GM18868 (cell line): ENCODE results near the gene PLCB4.

Experiments used
- ATAC-seq: cut with Tn5 transposase; IDR thresholded peaks from one replicate; pipeline ENCODE4 v1.9.1; 2021; ENCODE audit warnings: mild to moderate bottlenecking, moderate library complexity; ENCODE audit not compliant: unreplicated experiment

Gene PLCB4

DNA sequence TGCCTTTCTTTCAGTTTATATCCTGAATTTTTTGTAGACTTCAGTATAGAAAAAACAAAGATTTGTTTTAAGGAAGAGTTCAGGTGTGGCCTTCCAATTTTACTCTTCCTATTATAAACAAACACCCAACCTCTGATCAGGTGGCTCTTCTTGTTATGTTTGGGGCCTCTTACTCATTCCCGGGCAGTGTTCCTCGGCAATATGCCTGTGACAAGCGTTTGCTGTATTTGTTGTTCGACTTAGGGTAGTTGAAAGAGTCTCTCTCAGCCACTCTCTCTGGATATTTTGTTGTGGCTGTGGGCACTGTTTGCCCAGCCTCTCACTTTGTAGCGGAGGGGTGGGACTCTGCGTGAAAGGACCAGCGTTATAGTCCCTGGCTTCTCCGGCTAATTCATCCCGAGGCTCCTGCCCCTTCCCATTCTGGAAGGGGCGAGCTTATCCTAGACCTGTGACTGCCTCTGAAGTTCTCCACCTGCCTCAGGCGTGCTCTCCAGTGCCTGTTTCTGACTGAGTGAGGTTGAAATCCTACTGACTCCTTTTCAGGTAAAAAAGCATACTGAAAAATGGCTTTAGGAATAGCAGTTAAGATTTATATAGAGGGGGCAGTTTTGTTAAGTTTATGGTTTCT, 97.4 kb downstream of the PLCB4 start:
- ATAC-seq = no peak

- no peak for ATAC-seq
Measured at GRCh38 chr20:9169409-9169808, 100.5 kb downstream of the PLCB4 start.

- ATAC-seq = no peak
Measured at GRCh38 chr20:9172851-9173250, 104.0 kb downstream of the PLCB4 start.

- no peak for ATAC-seq
Measured at GRCh38 chr20:9177278-9177677, 108.4 kb downstream of the PLCB4 start.

- ATAC-seq = no peak
Measured at GRCh38 chr20:9179193-9179802, 110.4 kb downstream of the PLCB4 start.

DNA sequence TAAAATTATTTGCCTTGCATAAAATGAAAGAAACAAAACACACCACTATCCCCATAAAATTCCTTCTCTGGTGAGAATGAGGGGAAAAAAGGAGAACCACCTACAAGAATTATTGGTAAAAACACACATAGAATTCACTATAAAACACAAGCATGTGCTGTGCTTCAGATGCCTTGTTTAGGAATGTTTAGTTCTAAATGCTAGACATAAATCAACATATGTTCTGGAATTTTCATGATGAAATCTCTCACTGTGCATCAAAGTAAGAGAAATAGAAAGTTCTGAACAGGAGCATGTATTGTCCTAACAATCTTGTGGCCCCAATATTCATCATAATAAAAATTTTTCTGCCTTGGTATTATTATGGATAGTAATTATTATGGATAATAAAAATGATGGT, 111.0 kb downstream of the PLCB4 start:
- ATAC-seq = no peak

DNA sequence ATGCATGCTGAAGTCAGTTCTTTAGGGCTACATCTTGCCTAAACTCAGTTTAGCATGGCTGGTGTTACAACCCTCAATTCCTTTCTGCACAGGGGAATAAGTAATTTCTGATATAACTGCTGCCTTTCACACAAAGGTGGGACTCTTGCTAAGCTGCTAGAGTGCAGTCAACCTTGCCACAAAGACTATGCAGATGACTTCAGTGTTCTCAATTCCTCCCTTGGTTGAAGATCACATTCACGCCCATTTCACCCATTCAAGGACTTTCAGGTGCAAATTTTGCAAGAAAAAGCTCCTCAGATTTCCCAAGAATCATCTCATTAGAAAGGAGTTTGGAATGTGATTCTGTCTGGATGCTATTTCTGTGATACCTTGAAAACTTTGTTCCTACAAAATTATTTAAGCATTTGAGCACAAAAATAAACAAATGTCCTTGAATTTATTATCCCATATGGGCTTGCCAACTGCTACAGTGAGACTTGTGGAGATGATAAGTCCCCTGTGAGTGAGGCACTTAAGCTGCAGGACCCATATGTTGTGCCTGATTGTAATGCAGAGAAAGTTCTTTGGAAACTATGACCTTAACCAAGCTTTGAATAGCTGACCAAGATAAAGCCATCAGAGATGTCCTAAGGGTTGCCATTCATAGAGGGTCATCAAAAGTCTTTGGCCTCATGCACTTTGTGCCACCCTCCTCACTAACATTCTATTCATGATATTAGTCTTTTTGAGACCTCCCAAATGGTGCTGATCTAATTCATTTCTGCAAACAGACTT, 111.8 kb downstream of the PLCB4 start:
- ATAC-seq = no peak

DNA sequence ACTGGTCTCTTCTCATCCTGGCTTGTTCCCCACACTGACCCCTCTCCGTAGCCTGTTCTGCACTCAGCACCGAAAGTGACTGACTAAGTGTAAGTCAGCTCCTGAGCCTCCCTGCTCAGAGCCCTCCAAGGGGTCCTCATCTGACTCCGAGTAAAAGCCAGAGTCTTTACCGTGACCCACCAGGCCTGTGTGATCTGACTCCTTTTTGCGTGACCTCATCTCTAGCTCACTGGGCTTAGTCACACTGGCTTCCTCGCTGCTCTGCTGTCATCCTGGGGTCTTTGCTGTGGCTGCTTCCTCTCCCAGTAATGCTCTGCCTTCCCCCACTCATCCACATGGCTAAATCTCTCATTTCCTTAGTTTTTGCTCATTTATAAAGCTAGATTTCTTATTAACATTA, 116.6 kb downstream of the PLCB4 start:
- ATAC-seq = no peak

- ATAC-seq = no peak
Measured at GRCh38 chr20:9186396-9186795, 117.5 kb downstream of the PLCB4 start.

- no peak for ATAC-seq
Measured at GRCh38 chr20:9195031-9195430, 126.1 kb downstream of the PLCB4 start.

DNA sequence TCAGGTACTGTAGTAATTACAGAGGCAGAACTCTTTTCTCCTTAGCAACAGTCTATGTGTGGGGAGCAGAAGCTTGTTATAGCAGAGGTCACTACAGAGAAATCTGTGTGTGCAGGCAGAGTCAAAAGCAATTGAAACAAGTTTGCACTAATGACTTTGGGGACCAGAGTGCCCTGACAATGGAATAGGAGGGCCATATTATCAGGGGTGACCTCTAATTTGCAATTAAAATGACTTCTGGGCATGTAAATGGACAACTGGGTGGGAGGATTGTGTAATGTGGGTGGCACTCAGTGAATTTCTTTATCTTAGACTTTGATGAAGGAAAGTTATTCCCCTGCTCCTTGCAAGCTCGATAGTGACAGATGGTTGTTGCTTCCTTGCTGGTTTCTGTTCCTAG, 127.2 kb downstream of the PLCB4 start:
- ATAC-seq = no peak

- ATAC-seq = no peak
Measured at GRCh38 chr20:9198460-9198859, 129.6 kb downstream of the PLCB4 start.

GRCh38 chr20:9200196-9200595, 131.3 kb downstream of the PLCB4 start:
- no peak for ATAC-seq

DNA sequence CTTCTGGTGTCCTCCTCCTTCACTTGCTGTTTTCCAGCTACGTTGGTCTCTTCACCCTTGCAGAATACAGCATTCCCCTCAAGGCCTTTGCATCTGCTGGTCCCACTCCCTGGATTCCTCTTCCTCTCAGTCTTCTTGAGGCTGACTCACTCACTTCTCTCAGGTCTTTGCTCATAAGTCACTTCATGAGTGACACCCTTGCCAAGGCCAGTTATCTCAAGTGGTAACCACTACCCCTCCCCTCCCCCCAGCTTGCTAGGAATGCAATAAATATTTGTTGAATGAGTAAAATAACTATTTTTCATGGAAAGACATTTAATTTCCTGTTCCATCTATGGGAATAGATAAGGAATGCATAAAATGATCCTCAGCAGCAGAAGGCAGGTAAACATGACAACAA, 131.7 kb downstream of the PLCB4 start:
- no peak for ATAC-seq

DNA sequence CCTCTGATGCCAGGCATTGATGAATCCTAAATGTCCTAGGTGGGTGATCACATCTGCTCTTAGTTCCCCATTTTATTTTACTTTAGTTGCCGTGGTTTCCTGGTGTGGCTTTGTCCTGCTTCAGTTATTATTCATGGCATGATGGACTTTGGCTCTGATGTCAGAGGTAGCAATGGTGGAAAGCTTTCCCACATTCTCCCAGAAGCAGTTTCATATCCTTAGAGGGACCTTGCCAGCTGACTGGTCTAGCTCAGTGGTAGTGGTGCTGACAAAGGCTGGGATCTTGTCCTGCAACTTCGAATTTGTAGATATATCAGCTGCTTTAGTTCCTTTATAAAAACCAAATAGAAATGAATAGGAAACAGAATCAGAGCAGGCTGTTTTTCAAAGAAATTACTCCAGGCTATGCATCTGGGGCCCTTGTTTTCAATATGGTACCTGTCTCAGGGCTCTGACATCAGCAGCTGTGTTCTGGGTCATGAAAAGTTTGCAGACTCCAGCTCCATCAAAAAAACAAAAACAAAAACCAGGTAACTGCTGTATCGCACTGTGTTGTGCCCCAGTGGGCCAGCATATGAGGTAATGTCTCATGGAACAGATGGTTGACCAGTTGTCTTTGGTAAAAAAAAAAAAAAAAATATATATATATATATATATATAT, 133.7 kb downstream of the PLCB4 start:
- ATAC-seq = no peak

- no peak for ATAC-seq
Measured at GRCh38 chr20:9203081-9203447, 134.2 kb downstream of the PLCB4 start.

- ATAC-seq = no peak
Measured at GRCh38 chr20:9204979-9205378, 136.1 kb downstream of the PLCB4 start.

GRCh38 chr20:9206486-9206885, 137.6 kb downstream of the PLCB4 start:
- no peak for ATAC-seq

DNA sequence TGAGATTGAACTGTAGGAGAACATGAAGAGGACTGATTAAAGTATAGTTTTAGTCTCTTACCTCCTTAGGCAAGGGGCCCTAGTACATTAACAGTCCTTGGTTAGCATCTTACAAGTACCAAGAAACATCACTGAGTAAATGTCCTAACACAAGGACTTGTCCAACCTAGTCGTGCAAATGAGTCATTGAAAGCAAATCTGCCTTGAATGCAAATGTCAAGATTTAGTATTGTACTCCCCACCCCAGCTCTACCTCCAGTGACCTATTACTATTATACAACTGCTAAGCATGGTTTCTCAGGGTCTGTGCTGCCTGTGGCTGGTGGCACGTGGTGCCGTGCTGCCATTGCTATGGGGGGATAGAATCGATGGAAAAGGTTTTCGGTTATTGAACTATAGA, 138.4 kb downstream of the PLCB4 start:
- ATAC-seq = no peak

DNA sequence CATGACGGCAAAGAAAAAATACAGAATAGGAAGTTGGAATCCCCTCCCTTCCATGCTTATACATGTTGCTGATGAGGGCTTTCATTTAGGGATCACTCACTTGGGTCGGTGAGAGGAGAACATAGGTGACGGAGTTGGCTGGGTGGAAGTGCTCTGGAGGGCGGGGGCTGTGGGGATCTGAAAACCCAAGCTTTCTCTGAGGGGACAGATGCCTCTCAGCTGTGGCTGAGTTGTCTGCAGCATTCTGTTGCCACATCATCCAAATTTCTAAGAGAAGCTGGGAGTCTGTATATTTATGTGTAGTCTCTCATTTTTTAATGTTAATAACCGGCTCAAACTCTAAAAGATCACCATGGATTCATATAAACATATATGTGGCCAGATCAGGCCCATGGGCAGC, 141.5 kb downstream of the PLCB4 start:
- no peak for ATAC-seq

GRCh38 chr20:9211016-9211760, 142.3 kb downstream of the PLCB4 start:
- ATAC-seq = no peak
